ENCODE data around the gene PRR20G. TPM values are rescaled to one million over a fixed set of nuclear protein-coding genes. Genes with fewer than 3 reads are reported as not detected.
"Not testable (repeated sequence)": the region's sequence is repeated elsewhere in the genome, so short reads cannot be mapped to it uniquely, and the experiment has no call there.

The PRR20G gene
- total RNA-seq, 1 donor from 2014 or later: not detected

- TF ChIP-seq, protein P1, sequence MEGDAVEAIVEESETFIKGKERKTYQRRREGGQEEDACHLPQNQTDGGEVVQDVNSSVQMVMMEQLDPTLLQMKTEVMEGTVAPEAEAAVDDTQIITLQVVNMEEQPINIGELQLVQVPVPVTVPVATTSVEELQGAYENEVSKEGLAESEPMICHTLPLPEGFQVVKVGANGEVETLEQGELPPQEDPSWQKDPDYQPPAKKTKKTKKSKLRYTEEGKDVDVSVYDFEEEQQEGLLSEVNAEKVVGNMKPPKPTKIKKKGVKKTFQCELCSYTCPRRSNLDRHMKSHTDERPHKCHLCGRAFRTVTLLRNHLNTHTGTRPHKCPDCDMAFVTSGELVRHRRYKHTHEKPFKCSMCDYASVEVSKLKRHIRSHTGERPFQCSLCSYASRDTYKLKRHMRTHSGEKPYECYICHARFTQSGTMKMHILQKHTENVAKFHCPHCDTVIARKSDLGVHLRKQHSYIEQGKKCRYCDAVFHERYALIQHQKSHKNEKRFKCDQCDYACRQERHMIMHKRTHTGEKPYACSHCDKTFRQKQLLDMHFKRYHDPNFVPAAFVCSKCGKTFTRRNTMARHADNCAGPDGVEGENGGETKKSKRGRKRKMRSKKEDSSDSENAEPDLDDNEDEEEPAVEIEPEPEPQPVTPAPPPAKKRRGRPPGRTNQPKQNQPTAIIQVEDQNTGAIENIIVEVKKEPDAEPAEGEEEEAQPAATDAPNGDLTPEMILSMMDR (IDR thresholded peaks at IDR 0.05; ENCODE audit: partially characterized antibody, unreplicated experiment): no peak
- Mint-ChIP-seq H3K4me3 (ENCODE audit: unreplicated experiment) (no peak overlapping the region), H3K4me1 (ENCODE audit: low read depth, unreplicated experiment) (no peaks in the 10 kb centered on the region), H3K27ac (ENCODE audit: unreplicated experiment) (no peak overlapping the region), H3K9me3 (ENCODE audit: unreplicated experiment) (peaks cover 3% of the 10 kb centered on the region), H3K27me3 (ENCODE audit: unreplicated experiment) (peaks cover 2% of the 10 kb centered on the region), H3K36me3 (ENCODE audit: unreplicated experiment) (peaks cover 13% of the 10 kb centered on the region)
- DNase-seq: no peak
These were observed 16.4 kb upstream of the PRR20G start for GRCh38 chr3:127304121-127304744.

DNA sequence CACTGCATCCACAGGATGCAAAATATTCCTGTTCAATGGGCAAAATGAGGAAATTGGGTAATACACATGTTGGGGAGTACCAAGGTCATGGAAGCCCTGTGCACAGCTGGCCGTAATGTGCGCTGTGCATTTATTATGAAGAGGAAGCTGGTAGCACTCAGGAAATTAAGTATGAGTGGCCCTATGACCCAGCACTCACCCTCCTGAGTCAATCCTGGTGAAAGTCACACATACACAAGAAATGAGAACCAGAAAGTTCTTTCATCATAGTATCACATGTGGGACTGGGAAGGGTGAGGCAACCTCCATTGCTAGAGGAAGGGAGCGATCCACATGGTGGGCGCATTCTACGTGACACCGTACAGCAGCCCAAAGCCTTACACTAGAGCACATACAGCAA lies 11.4 kb upstream of the PRR20G start:
- no peak overlapping the region for H3K4me3 Mint-ChIP-seq (ENCODE audit: unreplicated experiment)
- no peaks in the 10 kb centered on the region for H3K36me3 Mint-ChIP-seq (ENCODE audit: unreplicated experiment)
- H3K27me3 Mint-ChIP-seq (ENCODE audit: unreplicated experiment): peaks cover 2% of the 10 kb centered on the region
- TF ChIP-seq, protein P1 (IDR thresholded peaks at IDR 0.05; ENCODE audit: partially characterized antibody, unreplicated experiment): no peak
- no peaks in the 10 kb centered on the region for H3K4me1 Mint-ChIP-seq (ENCODE audit: low read depth, unreplicated experiment)
- no peak for DNase-seq
- no peaks in the 10 kb centered on the region for H3K9me3 Mint-ChIP-seq (ENCODE audit: unreplicated experiment)
- H3K27ac Mint-ChIP-seq (ENCODE audit: unreplicated experiment): no peak overlapping the region

- H3K4me1 Mint-ChIP-seq (ENCODE audit: low read depth, unreplicated experiment): no peaks in the 10 kb centered on the region
These were observed 9.1 kb upstream of the PRR20G start for GRCh38 chr3:127296959-127297358.

DNA sequence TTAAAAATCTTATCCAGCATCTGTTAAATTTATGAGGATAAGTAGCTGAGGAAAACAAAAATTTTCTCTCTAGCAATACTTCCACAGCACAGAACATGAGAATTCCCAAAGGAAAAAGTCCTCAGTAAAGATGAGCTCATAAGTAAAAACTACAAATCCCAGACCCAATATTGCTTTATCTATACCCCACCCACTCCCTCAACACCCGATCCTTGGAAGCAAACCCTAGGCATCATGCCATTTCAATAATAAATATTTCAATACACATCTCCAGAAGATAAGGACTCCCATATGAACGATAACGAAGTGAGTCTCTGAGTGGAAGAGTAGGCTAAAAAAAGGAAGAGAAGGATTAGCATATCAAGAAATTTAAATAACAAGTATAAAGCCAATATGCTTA lies 8.3 kb upstream of the PRR20G start:
- DNase-seq: no peak
- peaks cover 2% of the 10 kb centered on the region for H3K27me3 Mint-ChIP-seq (ENCODE audit: unreplicated experiment)
- no peaks in the 10 kb centered on the region for H3K4me1 Mint-ChIP-seq (ENCODE audit: low read depth, unreplicated experiment)
- no peak overlapping the region for H3K4me3 Mint-ChIP-seq (ENCODE audit: unreplicated experiment)
- H3K9me3 Mint-ChIP-seq (ENCODE audit: unreplicated experiment): no peaks in the 10 kb centered on the region
- TF ChIP-seq, protein P1 (IDR thresholded peaks at IDR 0.05; ENCODE audit: partially characterized antibody, unreplicated experiment): no peak
- H3K27ac Mint-ChIP-seq (ENCODE audit: unreplicated experiment): no peak overlapping the region
- H3K36me3 Mint-ChIP-seq (ENCODE audit: unreplicated experiment): peaks cover 9% of the 10 kb centered on the region

More at GRCh38 chr3:127296959-127297358, 9.1 kb upstream of the PRR20G start:
- Mint-ChIP-seq H3K4me3 (ENCODE audit: unreplicated experiment) (no peak overlapping the region), H3K27me3 (ENCODE audit: unreplicated experiment) (peaks cover 2% of the 10 kb centered on the region), H3K36me3 (ENCODE audit: unreplicated experiment) (peaks cover 2% of the 10 kb centered on the region), H3K27ac (ENCODE audit: unreplicated experiment) (no peak overlapping the region), H3K9me3 (ENCODE audit: unreplicated experiment) (no peaks in the 10 kb centered on the region)
- no peak for DNase-seq
- TF ChIP-seq, protein P1 (IDR thresholded peaks at IDR 0.05; ENCODE audit: partially characterized antibody, unreplicated experiment): no peak

GRCh38 chr3:127293650-127294049 lies 5.8 kb upstream of the PRR20G start:
- H3K4me3 Mint-ChIP-seq (ENCODE audit: unreplicated experiment); H3K4me1 Mint-ChIP-seq (ENCODE audit: low read depth, unreplicated experiment): not testable (repeated sequence)

More at GRCh38 chr3:127293650-127294049, 5.8 kb upstream of the PRR20G start:
- not testable (repeated sequence) for H3K9me3 Mint-ChIP-seq (ENCODE audit: unreplicated experiment); H3K27me3 Mint-ChIP-seq (ENCODE audit: unreplicated experiment); DNase-seq; H3K27ac Mint-ChIP-seq (ENCODE audit: unreplicated experiment)
- H3K36me3 Mint-ChIP-seq (ENCODE audit: unreplicated experiment): peaks cover 12% of the 10 kb centered on the region

All from glutamatergic neuron (in vitro differentiated cells).